GM21390 (cell line): Measurements from ENCODE around the gene DLEU7.

ENCODE experiments used
- ATAC-seq: cut with Tn5 transposase; IDR thresholded peaks from one replicate; pipeline ENCODE4 v1.9.1; 2021; ENCODE audit not compliant: unreplicated experiment

DLEU7 gene

GRCh38 chr13:50797091-50797490 lies 46.4 kb downstream of the DLEU7 start:
- ATAC-seq = no peak

GRCh38 chr13:50796463-50796862 lies 47.0 kb downstream of the DLEU7 start:
- no peak for ATAC-seq

DNA sequence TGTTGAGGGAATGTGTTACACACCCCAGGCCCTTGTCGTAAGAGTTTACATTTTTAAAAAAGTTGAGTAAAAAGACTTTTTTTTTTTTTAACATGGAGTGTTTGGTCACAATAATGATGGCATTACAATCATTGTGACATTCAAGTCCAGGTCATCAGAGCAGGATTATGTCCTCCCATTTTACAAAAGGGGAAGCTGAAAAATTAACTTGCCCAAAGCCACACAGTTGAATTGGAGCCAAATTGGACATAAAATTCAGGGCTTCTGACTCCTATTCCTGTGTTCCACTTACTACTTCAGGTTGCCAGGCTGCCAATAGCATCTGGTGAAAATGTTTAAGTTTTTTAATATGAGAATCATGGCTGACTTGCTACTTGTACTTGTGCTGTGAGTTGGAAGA lies 49.3 kb downstream of the DLEU7 start:
- no peak for ATAC-seq

- ATAC-seq = no peak
Observed at GRCh38 chr13:50793026-50793425, 50.5 kb downstream of the DLEU7 start.

GRCh38 chr13:50788551-50789210 lies 54.8 kb downstream of the DLEU7 start:
- no peak for ATAC-seq

DNA sequence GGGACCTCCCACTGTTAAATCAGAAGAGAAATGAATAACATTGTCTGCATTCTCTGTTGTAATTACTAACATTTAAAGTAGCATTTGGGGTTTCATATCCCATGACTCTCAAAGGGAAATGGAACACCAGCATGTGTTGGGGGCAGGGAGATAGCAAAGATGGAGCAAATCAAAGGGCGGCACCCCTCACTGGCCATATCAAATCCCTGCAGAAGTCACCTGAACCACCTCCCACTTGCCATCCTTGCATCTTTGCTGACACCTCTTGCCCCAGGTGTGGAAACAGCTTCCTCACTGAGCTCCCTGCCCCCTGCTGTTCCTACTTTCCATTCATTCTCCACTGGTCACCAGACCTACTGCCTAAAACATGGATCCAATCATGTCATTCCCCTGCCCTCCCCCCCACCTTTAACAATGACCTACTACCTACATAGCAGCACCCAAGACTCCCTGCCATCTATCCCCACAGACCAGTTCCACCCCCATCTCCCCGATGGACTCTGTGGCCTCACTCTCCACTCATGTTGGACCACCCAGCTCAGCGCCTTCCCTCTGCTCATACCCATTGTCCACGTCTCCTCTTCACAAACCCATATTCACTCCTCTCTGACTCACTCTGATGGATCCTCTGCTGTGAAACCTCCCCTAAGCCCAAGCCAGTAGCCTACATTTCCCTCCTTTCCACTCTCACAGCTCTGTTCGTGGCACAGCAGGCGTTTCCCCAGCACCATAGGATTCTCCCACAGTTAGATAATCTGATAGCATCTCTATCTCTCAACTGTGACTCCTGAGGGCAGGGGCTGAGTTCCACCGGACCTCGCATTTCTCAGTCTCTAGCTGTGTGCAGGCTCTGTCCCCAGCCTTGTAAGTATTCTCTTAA lies 55.9 kb downstream of the DLEU7 start:
- no peak for ATAC-seq

- no peak for ATAC-seq
Observed at GRCh38 chr13:50783717-50784290, 59.7 kb downstream of the DLEU7 start.

GRCh38 chr13:50783066-50783465 lies 60.4 kb downstream of the DLEU7 start:
- no peak for ATAC-seq

- ATAC-seq = no peak
Observed at GRCh38 chr13:50780201-50781015, 63.1 kb downstream of the DLEU7 start.

DNA sequence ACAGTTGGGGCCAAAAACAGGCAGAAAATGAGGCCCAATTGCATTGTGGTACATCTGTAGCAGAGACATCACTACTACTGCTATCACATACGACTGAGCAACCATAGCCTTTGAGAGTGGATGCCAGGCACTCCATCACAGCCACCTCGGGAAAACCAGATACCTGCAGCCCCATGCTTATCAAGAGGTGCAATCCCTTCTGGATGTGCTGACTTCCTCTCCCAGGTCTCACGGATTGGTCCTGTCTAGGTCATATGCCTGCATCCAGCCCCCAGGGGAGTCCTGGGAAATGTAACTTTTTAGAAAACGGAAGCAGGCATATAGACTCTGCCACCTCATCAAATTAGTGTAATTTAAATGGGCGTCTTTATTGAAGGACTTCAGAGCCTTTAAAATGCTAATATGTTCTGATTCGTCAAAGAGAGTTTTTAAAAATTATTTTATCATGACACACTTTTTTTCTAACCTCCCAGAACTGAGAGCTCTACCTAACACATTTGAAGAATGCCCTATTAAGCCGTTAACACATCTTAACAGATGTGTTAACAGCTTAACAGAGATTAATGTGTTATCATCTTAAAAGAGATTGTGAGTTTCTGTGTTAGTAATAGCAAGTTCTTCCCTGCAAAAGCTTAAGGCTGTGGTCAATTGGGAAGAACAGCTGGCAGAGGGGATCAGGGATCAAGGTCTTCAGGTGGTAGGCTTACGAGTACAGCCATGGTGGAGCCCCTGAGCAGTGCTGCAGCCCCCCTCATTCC lies 63.9 kb downstream of the DLEU7 start:
- no peak for ATAC-seq
